GM19397 (cell line): ENCODE measurements around the gene TMEM63B.
"Not testable (repeated sequence)": the region's sequence is repeated elsewhere in the genome, so short reads cannot be mapped to it uniquely, and the experiment has no call there.

Experiments used
- ATAC-seq: cut with Tn5 transposase; IDR thresholded peaks from one replicate; pipeline ENCODE4 v1.9.1; 2021; ENCODE audit warnings: mild to moderate bottlenecking, moderate library complexity; ENCODE audit not compliant: unreplicated experiment

TMEM63B gene

GRCh38 chr6:44188819-44189218 is 61.5 kb downstream of the TMEM63B start:
- no peak for ATAC-seq

- no peak for ATAC-seq
Observed at GRCh38 chr6:44189257-44189656, 61.9 kb downstream of the TMEM63B start.

GRCh38 chr6:44190715-44191114 is 63.4 kb downstream of the TMEM63B start:
- no peak for ATAC-seq

- ATAC-seq, result no peak
Observed at GRCh38 chr6:44192428-44193041, 65.2 kb downstream of the TMEM63B start.

GRCh38 chr6:44193307-44193910 is 66.1 kb downstream of the TMEM63B start:
- ATAC-seq, result no peak

GRCh38 chr6:44194326-44194725 is 67.0 kb downstream of the TMEM63B start:
- ATAC-seq, result no peak

GRCh38 chr6:44196351-44196750 is 69.0 kb downstream of the TMEM63B start:
- not testable (repeated sequence) for ATAC-seq

- no peak for ATAC-seq
Observed at GRCh38 chr6:44198684-44199083, 71.3 kb downstream of the TMEM63B start.

- no peak for ATAC-seq
Observed at GRCh38 chr6:44199883-44200282, 72.5 kb downstream of the TMEM63B start.

- ATAC-seq, result no peak
Observed at GRCh38 chr6:44201200-44201599, 73.8 kb downstream of the TMEM63B start.

GRCh38 chr6:44201638-44202303 is 74.4 kb downstream of the TMEM63B start:
- no peak for ATAC-seq

GRCh38 chr6:44202332-44202971 is 75.1 kb downstream of the TMEM63B start:
- no peak for ATAC-seq

GRCh38 chr6:44202972-44203750 is 75.8 kb downstream of the TMEM63B start:
- no peak for ATAC-seq

GRCh38 chr6:44203955-44204354 is 76.6 kb downstream of the TMEM63B start:
- no peak for ATAC-seq
